Measurements from ENCODE around the gene PSMG2. TPM values are rescaled to one million over a fixed set of nuclear protein-coding genes. Genes with fewer than 3 reads are reported as not detected.
"Not testable (repeated sequence)": the region's sequence is repeated elsewhere in the genome, so short reads cannot be mapped to it uniquely, and the experiment has no call there.

The PSMG2 gene
- total RNA-seq, 1 donor from 2014 or later, result 67.7 TPM

GRCh38 chr18:12721495-12722275 lies 18.8 kb downstream of the PSMG2 start:
- DNase-seq (ENCODE audit: low spot score in 2 of 2) (no peak), FAIRE-seq (no peak)

GRCh38 chr18:12722731-12723130 lies 19.9 kb downstream of the PSMG2 start:
- no peak for DNase-seq (ENCODE audit: low spot score in 2 of 2)
- FAIRE-seq, result no peak

GRCh38 chr18:12726331-12726730 lies 23.5 kb downstream of the PSMG2 start:
- FAIRE-seq (no peak), DNase-seq (ENCODE audit: low spot score in 2 of 2) (no peak)

GRCh38 chr18:12726774-12727550 lies 24.1 kb downstream of the PSMG2 start:
- DNase-seq (ENCODE audit: low spot score in 2 of 2) (peak; percentile 59 to 69), FAIRE-seq (no peak)

GRCh38 chr18:12737243-12737902 lies 34.5 kb downstream of the PSMG2 start:
- FAIRE-seq, result no peak
- no peak for DNase-seq (ENCODE audit: low spot score in 2 of 2)

- no peak for DNase-seq (ENCODE audit: low spot score in 2 of 2)
- no peak for FAIRE-seq
Measured at GRCh38 chr18:12741351-12741750, 38.5 kb downstream of the PSMG2 start.

GRCh38 chr18:12742453-12742852 lies 39.6 kb downstream of the PSMG2 start:
- DNase-seq (ENCODE audit: low spot score in 2 of 2), result no peak
- no peak for FAIRE-seq

GRCh38 chr18:12744103-12744502 lies 41.3 kb downstream of the PSMG2 start:
- DNase-seq (ENCODE audit: low spot score in 2 of 2), result peak; percentile 42 to 59
- no peak for FAIRE-seq

GRCh38 chr18:12745095-12745795 lies 42.4 kb downstream of the PSMG2 start:
- no peak for DNase-seq (ENCODE audit: low spot score in 2 of 2)
- no peak for FAIRE-seq

GRCh38 chr18:12747530-12748315 lies 44.9 kb downstream of the PSMG2 start:
- no peak for FAIRE-seq
- DNase-seq (ENCODE audit: low spot score in 2 of 2), result no peak

- DNase-seq (ENCODE audit: low spot score in 2 of 2) (no peak), FAIRE-seq (no peak)
Measured at GRCh38 chr18:12748671-12749070, 45.8 kb downstream of the PSMG2 start.

GRCh38 chr18:12749121-12749520 lies 46.3 kb downstream of the PSMG2 start:
- no peak for DNase-seq (ENCODE audit: low spot score in 2 of 2)
- FAIRE-seq, result no peak

- FAIRE-seq (no peak), DNase-seq (ENCODE audit: low spot score in 2 of 2) (no peak)
Measured at GRCh38 chr18:12750076-12750714, 47.4 kb downstream of the PSMG2 start.

- DNase-seq (ENCODE audit: low spot score in 2 of 2) (no peak), FAIRE-seq (no peak)
Measured at GRCh38 chr18:12750715-12751502, 48.1 kb downstream of the PSMG2 start.

GRCh38 chr18:12751503-12751884 lies 48.7 kb downstream of the PSMG2 start:
- FAIRE-seq (no peak), DNase-seq (ENCODE audit: low spot score in 2 of 2) (no peak)

GRCh38 chr18:12751891-12752290 lies 49.0 kb downstream of the PSMG2 start:
- DNase-seq (ENCODE audit: low spot score in 2 of 2) (no peak), FAIRE-seq (no peak)

GRCh38 chr18:12754511-12754910 lies 51.7 kb downstream of the PSMG2 start:
- DNase-seq (ENCODE audit: low spot score in 2 of 2), result no peak
- no peak for FAIRE-seq

GRCh38 chr18:12755606-12756005 lies 52.8 kb downstream of the PSMG2 start:
- FAIRE-seq; DNase-seq (ENCODE audit: low spot score in 2 of 2): not testable (repeated sequence)

All from frontal cortex (tissue), 4 donors.